Trophoblast cell (in vitro differentiated cells and primary cell): Measurements from ENCODE around the gene LRRC58.
A peak's percentile ranks its signal among the peaks of the same experiment; 100 is the strongest.
"Not testable (repeated sequence)": the region's sequence is repeated elsewhere in the genome, so short reads cannot be mapped to it uniquely, and the experiment has no call there.

Source experiments
- DNase-seq, 2 donors: peaks; one replicate each; pipeline ENCODE4 v3.0.0-alpha.2; 2016
- H2AFZ ChIP-seq: 2 replicates; pipeline ENCODE4 v1.6.1; 2013; ENCODE audit warnings: low read length, moderate library complexity, mild to moderate bottlenecking; ENCODE audit not compliant: insufficient read depth, poor library complexity
- H2AK5ac ChIP-seq: 2 replicates; pipeline ENCODE4 v1.6.1; 2013; ENCODE audit warnings: mild to moderate bottlenecking, low read length
- H2BK120ac ChIP-seq: 2 replicates; pipeline ENCODE4 v1.6.1; 2013; ENCODE audit warnings: low read length, mild to moderate bottlenecking, moderate library complexity; ENCODE audit not compliant: insufficient read depth, poor library complexity
- H2BK12ac ChIP-seq: 2 replicates; pipeline ENCODE4 v1.6.1; 2013; ENCODE audit warnings: mild to moderate bottlenecking, low read length, moderate library complexity
- H2BK5ac ChIP-seq: 2 replicates; pipeline ENCODE4 v1.6.1; 2013; ENCODE audit warnings: low read length, low read depth, moderate library complexity, mild to moderate bottlenecking; ENCODE audit not compliant: poor library complexity
- H3K14ac ChIP-seq: 2 replicates; pipeline ENCODE4 v1.6.1; 2013; ENCODE audit warnings: mild to moderate bottlenecking, low read length
- H3K18ac ChIP-seq: 2 replicates; pipeline ENCODE4 v1.6.1; 2013; ENCODE audit warnings: mild to moderate bottlenecking, low read length
- H3K23ac ChIP-seq: 2 replicates; pipeline ENCODE4 v1.6.1; 2013; ENCODE audit warnings: low read length
- H3K27ac ChIP-seq: 2 replicates; pipeline ENCODE4 v1.5.1; 2013; ENCODE audit warnings: low read depth, mild to moderate bottlenecking, inconsistent platforms, low read length, moderate library complexity
- H3K27me3 ChIP-seq: 2 replicates; pipeline ENCODE4 v1.6.1; 2013; ENCODE audit warnings: inconsistent platforms, mild to moderate bottlenecking, low read length, moderate library complexity; ENCODE audit not compliant: insufficient read depth
- H3K36me3 ChIP-seq, 2 experiments: 1 replicate in 1 of 2; 2 replicates in 1 of 2; pipeline ENCODE4 v1.6.1; 2013; ENCODE audit warnings: low read length in 2 of 2, mild to moderate bottlenecking in 2 of 2, moderate library complexity in 1 of 2; ENCODE audit not compliant: insufficient read depth in 2 of 2, control insufficient read depth in 1 of 2
- H3K4ac ChIP-seq: 2 replicates; pipeline ENCODE4 v1.6.1; 2013; ENCODE audit warnings: low read depth, mild to moderate bottlenecking, low read length, moderate library complexity
- H3K4me1 ChIP-seq, 2 experiments: 1 replicate in 1 of 2; 2 replicates in 1 of 2; pipeline ENCODE4 v1.6.1; 2013; ENCODE audit warnings: low read length in 2 of 2, mild to moderate bottlenecking in 2 of 2, moderate library complexity in 1 of 2; ENCODE audit not compliant: insufficient read depth in 2 of 2, control insufficient read depth in 1 of 2
- H3K4me2 ChIP-seq: 2 replicates; pipeline ENCODE4 v1.6.1; 2013; ENCODE audit warnings: inconsistent platforms, mild to moderate bottlenecking, low read length, moderate library complexity
- H3K4me3 ChIP-seq: 2 replicates; pipeline ENCODE4 v1.5.1; 2013; ENCODE audit warnings: mild to moderate bottlenecking, low read depth, low read length, inconsistent platforms
- H3K79me1 ChIP-seq: one replicate; pipeline ENCODE4 v1.6.1; 2013; ENCODE audit warnings: low read length
- H3K79me2 ChIP-seq: 2 replicates; pipeline ENCODE4 v1.6.1; 2013; ENCODE audit warnings: low read length, mild to moderate bottlenecking; ENCODE audit not compliant: control insufficient read depth, insufficient read depth, poor library complexity
- H3K9ac ChIP-seq: 2 replicates; pipeline ENCODE4 v1.6.1; 2013; ENCODE audit warnings: mild to moderate bottlenecking, low read length
- H3K9me3 ChIP-seq: 2 replicates; pipeline ENCODE4 v1.6.1; 2013; ENCODE audit warnings: low read depth, mild to moderate bottlenecking, control low read depth, inconsistent platforms, low read length; ENCODE audit not compliant: insufficient read depth
- H4K12ac ChIP-seq: 2 replicates; pipeline ENCODE4 v1.6.1; 2013; ENCODE audit warnings: low read depth, mild to moderate bottlenecking, low read length, moderate library complexity
- H4K8ac ChIP-seq: 2 replicates; pipeline ENCODE4 v1.6.1; 2013; ENCODE audit warnings: low read depth, mild to moderate bottlenecking, low read length, moderate library complexity
- H4K91ac ChIP-seq: one replicate; pipeline ENCODE4 v1.6.1; 2013; ENCODE audit warnings: low read depth, mild to moderate bottlenecking, low read length, moderate library complexity
- WGBS: extraction: QIAGEN DNeasy Blood & Tissue Kit; methylation state at CpG from one replicate; pipeline ENCODE4 v1.1.7; 2013; ENCODE audit warnings: missing lambda C conversion rate; ENCODE audit not compliant: insufficient read length, insufficient coverage; ENCODE audit errors: extremely low coverage; 5-methylcytosine and 5-hydroxymethylcytosine counted together

The LRRC58 gene

GRCh38 chr3:120393243-120393642 is 44.1 kb upstream of the LRRC58 start:
- Histone ChIP-seq H4K8ac (no peak overlapping the region), H3K18ac (no peak overlapping the region), H4K12ac (no peak overlapping the region), H2AK5ac (no peak overlapping the region), H4K91ac (no peak overlapping the region), H3K14ac (no peak overlapping the region), H3K27me3 (no peaks in the 10 kb centered on the region), H3K79me1 (no peaks in the 10 kb centered on the region), H3K79me2 (no peaks in the 10 kb centered on the region), H2BK12ac (no peak overlapping the region), H3K4ac (no peak overlapping the region), H3K4me2 (no peak overlapping the region), H2BK120ac (no peak overlapping the region), H3K36me3 (peaks cover 10 to 36% of the 10 kb centered on the region in 2 experiments), H2AFZ (no peak overlapping the region), H3K4me1 (no peaks in the 10 kb centered on the region), H3K9ac (no peak overlapping the region), H3K4me3 (no peak overlapping the region), H2BK5ac (no peak overlapping the region), H3K27ac (no peak overlapping the region), H3K23ac (no peak overlapping the region), H3K9me3 (no peaks in the 10 kb centered on the region)
- peak; percentile 9 to 60 for DNase-seq
- no CpG with 5 or more reads among the region's 4 CpGs for WGBS

DNA sequence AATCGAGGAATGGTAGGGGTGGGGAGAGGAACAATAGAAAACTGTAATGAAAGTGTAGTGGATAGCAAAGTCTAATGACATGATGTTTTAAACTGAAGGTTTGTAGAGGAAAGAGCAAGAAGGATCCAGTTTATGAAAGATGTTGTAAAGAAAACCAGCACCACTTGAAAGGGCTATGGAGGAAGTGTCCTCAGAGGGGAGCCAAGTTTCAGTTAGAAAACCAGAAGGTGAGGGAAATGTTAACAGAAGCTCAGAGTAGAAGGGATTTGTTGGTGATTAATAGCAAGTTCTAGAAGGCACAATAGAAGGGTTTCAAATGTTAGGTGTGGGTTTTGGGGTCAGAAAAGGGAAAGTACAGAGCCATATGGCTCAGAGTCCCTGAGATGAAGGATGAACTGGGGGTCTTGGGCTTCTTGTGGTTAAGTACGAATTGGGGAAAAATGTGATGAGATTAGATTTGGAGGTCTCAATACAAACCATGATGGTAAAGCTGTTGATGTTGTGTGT is 33.8 kb upstream of the LRRC58 start:
- Histone ChIP-seq H3K79me1 (no peaks in the 10 kb centered on the region), H3K4ac (no peak overlapping the region), H3K4me1 (no peaks in the 10 kb centered on the region), H3K23ac (no peak overlapping the region), H2AK5ac (no peak overlapping the region), H2AFZ (no peak overlapping the region), H4K12ac (no peak overlapping the region), H2BK5ac (no peak overlapping the region), H3K9me3 (no peaks in the 10 kb centered on the region), H3K9ac (no peak overlapping the region), H3K27me3 (no peaks in the 10 kb centered on the region), H3K27ac (no peak overlapping the region), H2BK12ac (no peak overlapping the region), H3K4me3 (no peak overlapping the region), H3K14ac (no peak overlapping the region), H3K18ac (no peak overlapping the region), H3K79me2 (no peaks in the 10 kb centered on the region), H2BK120ac (no peak overlapping the region), H3K4me2 (no peak overlapping the region), H4K8ac (no peak overlapping the region), H3K36me3 (no peaks in the 10 kb centered on the region), H4K91ac (no peak overlapping the region)
- no peak for DNase-seq
- no CpG with 5 or more reads among the region's 2 CpGs for WGBS

DNA sequence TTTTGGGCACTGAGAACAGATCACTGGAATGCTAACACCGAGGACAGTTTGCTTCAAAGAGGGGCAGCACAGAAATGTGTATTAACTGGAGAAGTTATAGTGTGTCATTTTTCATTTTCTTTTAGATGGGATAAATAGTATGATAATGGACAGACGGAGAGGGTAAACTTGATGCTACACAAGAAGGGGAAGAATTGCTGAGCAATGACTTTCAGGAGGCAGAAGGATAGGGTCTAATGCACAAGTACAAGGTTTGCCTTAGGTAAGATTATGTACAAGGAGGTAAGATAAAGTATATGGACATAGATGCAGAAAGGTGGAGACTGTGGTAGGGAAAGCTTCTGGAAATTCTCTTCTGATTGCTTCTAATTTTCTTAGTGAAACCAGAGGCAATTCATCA is 32.3 kb upstream of the LRRC58 start:
- no peak overlapping the region for H3K18ac ChIP-seq

DNA sequence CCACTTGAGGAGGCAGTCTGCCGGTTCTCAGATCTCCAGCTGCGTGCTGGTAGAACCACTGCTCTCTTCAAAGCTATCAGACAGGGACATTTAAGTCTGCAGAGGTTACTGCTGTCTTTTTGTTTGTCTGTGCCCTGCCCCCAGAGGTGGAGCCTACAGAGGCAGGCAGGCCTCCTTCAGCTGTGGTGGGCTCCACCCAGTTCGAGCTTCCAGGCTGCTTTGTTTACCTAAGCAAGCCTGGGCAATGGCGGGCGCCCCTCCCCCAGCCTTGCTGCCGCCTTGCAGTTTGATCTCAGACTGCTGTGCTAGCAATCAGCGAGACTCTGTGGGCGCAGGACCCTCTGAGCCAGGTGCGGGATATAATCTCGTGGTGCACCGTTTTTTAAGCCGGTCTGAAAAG is 28.8 kb upstream of the LRRC58 start:
- H3K4me3 ChIP-seq, H3K4me2 ChIP-seq, H3K36me3 ChIP-seq, H3K4ac ChIP-seq, DNase-seq, H2BK5ac ChIP-seq, H3K27ac ChIP-seq, H3K27me3 ChIP-seq, H3K4me1 ChIP-seq, H3K23ac ChIP-seq, H3K9me3 ChIP-seq, H4K12ac ChIP-seq, H2BK12ac ChIP-seq, H2BK120ac ChIP-seq, H3K14ac ChIP-seq, H2AK5ac ChIP-seq, H3K9ac ChIP-seq, H4K91ac ChIP-seq, H3K79me2 ChIP-seq, H3K18ac ChIP-seq, H3K79me1 ChIP-seq, H2AFZ ChIP-seq, H4K8ac ChIP-seq: not testable (repeated sequence)
- no CpG with 5 or more reads among the region's 12 CpGs for WGBS

More for the DNA sequence above, 32.3 kb upstream of the LRRC58 start:
- H2BK5ac ChIP-seq, result no peak overlapping the region
- no peak overlapping the region for H3K4me2 ChIP-seq
- H3K36me3 ChIP-seq, result no peaks in the 10 kb centered on the region
- no peak overlapping the region for H3K9ac ChIP-seq
- H3K79me1 ChIP-seq, result no peaks in the 10 kb centered on the region
- no peak overlapping the region for H2BK12ac ChIP-seq
- no peaks in the 10 kb centered on the region for H3K4me1 ChIP-seq
- no peaks in the 10 kb centered on the region for H3K79me2 ChIP-seq
- no peak overlapping the region for H4K91ac ChIP-seq
- no peak for DNase-seq
- no peak overlapping the region for H3K27ac ChIP-seq
- no peak overlapping the region for H3K14ac ChIP-seq
- no peaks in the 10 kb centered on the region for H3K27me3 ChIP-seq
- H3K23ac ChIP-seq, result no peak overlapping the region
- no peak overlapping the region for H2AK5ac ChIP-seq
- no peak overlapping the region for H3K4ac ChIP-seq
- H4K8ac ChIP-seq, result no peak overlapping the region
- no peaks in the 10 kb centered on the region for H3K9me3 ChIP-seq
- no peak overlapping the region for H2AFZ ChIP-seq
- no peak overlapping the region for H2BK120ac ChIP-seq
- no peak overlapping the region for H3K4me3 ChIP-seq
- no peak overlapping the region for H4K12ac ChIP-seq
- no CpG with 5 or more reads among the region's 2 CpGs for WGBS
